Measurements from ENCODE around the gene LRRC4B.

GRCh38 chr19:50505856-50506611 is 62.2 kb downstream of the LRRC4B start:
- TF ChIP-seq SCRT1 (tag by site-specific recombination; IDR thresholded peaks at IDR 0.05; ENCODE audit: borderline replicate concordance): no peak
- TF ChIP-seq ZSCAN4 (tag by site-specific recombination; IDR thresholded peaks at IDR 0.05): no peak
- TF ChIP-seq CTCF (tag by site-specific recombination; IDR thresholded peaks at IDR 0.05): no peak
- no peak for TF ChIP-seq ZNF658 (tag by site-specific recombination; IDR thresholded peaks at IDR 0.05)
- TF ChIP-seq ZBTB17 (tag by site-specific recombination; IDR thresholded peaks at IDR 0.05): no peak
- no peak for TF ChIP-seq ZNF488 (tag by site-specific recombination; IDR thresholded peaks at IDR 0.05)
- TF ChIP-seq MYNN (tag by site-specific recombination; IDR thresholded peaks at IDR 0.05; ENCODE audit: borderline replicate concordance): no peak
- no peak for TF ChIP-seq ZNF629 (tag by site-specific recombination; IDR thresholded peaks at IDR 0.05)
- TF ChIP-seq ZNF274 (IDR thresholded peaks at IDR 0.05; ENCODE audit: low read length): no peak
- TF ChIP-seq ZNF274 (tag by site-specific recombination; IDR thresholded peaks at IDR 0.05; ENCODE audit: borderline replicate concordance): no peak
- TF ChIP-seq ZNF549 (tag by site-specific recombination; IDR thresholded peaks at IDR 0.05): no peak
- no peak for TF ChIP-seq ZNF704 (tag by site-specific recombination; IDR thresholded peaks at IDR 0.05)
